Measurements from ENCODE around the gene PAH.

The PAH gene

DNA sequence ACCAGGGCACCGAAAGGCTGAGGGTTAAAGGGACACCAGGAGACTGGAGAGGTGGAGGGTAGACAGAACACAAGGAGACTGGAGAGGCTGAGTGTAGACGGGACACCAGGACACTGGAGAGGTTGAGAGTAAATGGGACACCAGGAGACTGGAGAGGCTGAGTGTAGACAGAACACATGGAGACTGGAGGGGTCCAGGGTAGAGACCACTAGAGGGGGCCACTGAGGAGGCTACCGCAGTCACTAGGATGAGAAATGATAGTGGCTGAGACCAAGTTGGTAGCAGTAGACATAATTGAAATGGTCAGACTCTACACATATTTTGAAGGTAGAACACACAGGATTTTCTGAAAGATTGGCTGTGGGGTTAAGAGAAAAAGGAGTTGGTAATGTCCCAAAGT is 68.2 kb downstream of the PAH start:
- TF ChIP-seq SIN3A (IDR thresholded peaks at IDR 0.05; ENCODE audit: borderline replicate concordance, insufficient read depth, low read length) (no peak), FOXP2 (optimal IDR thresholded peaks at IDR 0.05; ENCODE audit: borderline replicate concordance, extremely low read depth, extremely low read length, insufficient read depth) (no peak), POLR2AphosphoS5 (IDR thresholded peaks at IDR 0.05; ENCODE audit: low read depth, low read length) (no peak), TAF1 (IDR thresholded peaks at IDR 0.05; ENCODE audit: borderline replicate concordance, insufficient read depth, low read length) (no peak)
- TF ChIP-seq, protein P1, sequence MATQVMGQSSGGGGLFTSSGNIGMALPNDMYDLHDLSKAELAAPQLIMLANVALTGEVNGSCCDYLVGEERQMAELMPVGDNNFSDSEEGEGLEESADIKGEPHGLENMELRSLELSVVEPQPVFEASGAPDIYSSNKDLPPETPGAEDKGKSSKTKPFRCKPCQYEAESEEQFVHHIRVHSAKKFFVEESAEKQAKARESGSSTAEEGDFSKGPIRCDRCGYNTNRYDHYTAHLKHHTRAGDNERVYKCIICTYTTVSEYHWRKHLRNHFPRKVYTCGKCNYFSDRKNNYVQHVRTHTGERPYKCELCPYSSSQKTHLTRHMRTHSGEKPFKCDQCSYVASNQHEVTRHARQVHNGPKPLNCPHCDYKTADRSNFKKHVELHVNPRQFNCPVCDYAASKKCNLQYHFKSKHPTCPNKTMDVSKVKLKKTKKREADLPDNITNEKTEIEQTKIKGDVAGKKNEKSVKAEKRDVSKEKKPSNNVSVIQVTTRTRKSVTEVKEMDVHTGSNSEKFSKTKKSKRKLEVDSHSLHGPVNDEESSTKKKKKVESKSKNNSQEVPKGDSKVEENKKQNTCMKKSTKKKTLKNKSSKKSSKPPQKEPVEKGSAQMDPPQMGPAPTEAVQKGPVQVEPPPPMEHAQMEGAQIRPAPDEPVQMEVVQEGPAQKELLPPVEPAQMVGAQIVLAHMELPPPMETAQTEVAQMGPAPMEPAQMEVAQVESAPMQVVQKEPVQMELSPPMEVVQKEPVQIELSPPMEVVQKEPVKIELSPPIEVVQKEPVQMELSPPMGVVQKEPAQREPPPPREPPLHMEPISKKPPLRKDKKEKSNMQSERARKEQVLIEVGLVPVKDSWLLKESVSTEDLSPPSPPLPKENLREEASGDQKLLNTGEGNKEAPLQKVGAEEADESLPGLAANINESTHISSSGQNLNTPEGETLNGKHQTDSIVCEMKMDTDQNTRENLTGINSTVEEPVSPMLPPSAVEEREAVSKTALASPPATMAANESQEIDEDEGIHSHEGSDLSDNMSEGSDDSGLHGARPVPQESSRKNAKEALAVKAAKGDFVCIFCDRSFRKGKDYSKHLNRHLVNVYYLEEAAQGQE (IDR thresholded peaks at IDR 0.05; ENCODE audit: insufficient read depth in 1 of 2, low read depth in 2 of 2, low read length in 2 of 2) = no peak

DNA sequence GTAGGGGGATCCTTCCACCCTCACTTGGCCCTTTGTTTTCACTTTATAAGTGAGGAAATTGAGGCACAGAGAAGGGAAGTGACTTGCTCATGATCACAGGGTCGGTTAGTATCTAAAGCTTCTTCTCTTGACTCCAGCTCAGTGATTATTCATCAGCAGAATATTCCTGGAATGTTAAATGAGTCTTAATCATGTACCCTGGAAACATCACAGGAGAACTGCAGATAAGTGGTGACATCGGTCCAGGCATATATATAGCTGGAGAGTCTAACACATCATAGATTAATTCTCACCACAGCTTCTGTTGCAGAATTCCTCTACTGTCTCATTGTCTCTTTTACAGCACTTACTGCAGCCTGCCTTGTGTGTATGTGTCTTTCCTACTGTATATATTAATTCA is 69.9 kb downstream of the PAH start:
- TF ChIP-seq, protein P1 (IDR thresholded peaks at IDR 0.05; ENCODE audit: insufficient read depth in 1 of 2, low read depth in 2 of 2, low read length in 2 of 2) = no peak
- TF ChIP-seq SIN3A (IDR thresholded peaks at IDR 0.05; ENCODE audit: borderline replicate concordance, insufficient read depth, low read length) = no peak

DNA sequence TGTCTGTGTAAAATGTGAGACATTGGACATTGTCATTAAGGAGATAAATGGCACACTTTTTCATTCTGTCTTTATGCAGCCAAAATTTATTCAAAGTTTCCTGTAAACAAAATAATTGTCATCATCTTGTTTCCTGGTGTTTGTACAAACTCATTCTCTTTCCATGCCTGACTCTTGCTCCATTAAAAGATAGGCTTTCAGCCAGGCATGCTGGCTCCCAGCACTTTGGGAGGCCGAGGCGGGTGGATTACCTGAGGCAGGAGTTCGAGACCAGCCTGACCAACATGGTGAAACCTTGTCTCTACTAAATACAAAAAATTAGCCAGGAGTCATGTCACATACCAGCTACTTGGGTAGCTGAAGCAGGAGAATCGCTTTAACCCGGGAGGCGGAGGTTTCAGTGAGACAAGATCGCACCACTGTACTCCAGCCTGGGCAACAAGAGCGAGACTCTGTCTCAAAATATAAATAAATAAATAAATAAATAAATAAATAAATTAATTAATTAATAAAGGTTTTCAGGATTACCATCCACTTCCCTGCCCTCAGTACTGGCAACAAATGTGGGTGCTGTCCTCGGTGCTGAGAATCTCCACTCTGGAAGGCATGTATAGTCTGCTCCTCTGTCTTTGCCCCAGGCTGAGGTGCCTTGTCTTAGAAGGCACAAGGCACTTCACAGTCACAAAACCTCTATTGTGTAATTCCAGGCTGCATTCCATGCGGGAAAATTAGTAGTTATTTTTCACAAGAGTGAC is 83.2 kb downstream of the PAH start:
- TF ChIP-seq, protein P1 (IDR thresholded peaks at IDR 0.05; ENCODE audit: insufficient read depth in 1 of 2, low read depth in 2 of 2, low read length in 2 of 2) = peak; percentile 64 to 91
- no peak for TF ChIP-seq TAF1 (IDR thresholded peaks at IDR 0.05; ENCODE audit: borderline replicate concordance, insufficient read depth, low read length)

DNA sequence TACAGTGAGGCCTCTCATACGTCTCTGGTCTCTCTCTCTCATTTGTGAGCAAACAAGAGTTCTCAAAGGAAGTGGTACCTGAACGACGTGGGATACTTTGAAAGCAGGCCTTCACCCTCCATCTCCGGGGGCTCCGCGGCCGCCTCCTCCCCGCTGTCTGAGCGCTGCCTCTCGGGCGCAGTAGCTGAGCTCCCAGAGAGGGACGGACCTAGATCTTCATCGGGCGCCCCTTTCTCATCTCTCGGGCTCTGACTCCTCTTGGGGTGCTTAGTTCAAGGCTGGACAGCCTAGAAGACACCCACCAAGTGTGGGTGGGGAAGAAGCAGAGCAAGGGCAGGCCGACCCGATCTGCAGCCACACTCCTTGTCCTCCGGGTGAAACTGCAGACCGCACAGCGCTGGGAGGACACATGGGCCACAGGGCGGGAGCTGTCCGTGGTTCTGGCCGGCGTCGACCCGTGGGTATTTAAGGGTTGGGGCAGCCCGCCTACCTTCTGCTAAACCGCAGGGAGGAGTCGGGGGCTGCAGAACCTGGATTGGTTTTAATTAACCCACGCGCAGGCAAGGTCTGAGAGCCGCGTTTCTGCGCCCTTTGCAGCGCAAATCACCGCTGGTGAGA is 92.7 kb downstream of the PAH start:
- no peak for TF ChIP-seq FOXP2 (optimal IDR thresholded peaks at IDR 0.05; ENCODE audit: borderline replicate concordance, extremely low read depth, extremely low read length, insufficient read depth)
- TF ChIP-seq, protein P1 (IDR thresholded peaks at IDR 0.05; ENCODE audit: insufficient read depth in 1 of 2, low read depth in 2 of 2, low read length in 2 of 2) = peak; percentile 88 to 94
- no peak for TF ChIP-seq SIN3A (IDR thresholded peaks at IDR 0.05; ENCODE audit: borderline replicate concordance, insufficient read depth, low read length)

DNA sequence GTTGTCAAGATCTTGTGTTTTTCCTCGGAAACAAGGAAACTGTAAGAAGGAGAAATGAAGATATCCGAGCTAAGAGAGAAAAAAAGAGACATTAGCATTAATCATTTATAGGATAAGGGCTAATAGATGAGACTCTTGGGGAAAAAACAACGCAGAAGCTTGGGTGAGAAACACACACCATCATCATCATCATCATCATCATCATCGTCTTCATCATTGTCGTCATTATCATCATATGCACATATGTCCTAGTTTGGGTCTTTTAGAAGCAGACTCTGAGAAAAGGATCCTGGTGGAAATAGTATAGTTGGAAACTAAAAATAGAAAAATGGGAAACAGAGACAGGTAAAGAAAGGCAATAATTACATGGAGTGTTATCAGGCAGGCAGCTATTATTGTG is 95.9 kb downstream of the PAH start:
- TF ChIP-seq POLR2AphosphoS5 (IDR thresholded peaks at IDR 0.05; ENCODE audit: low read depth, low read length) = no peak
